ENCODE measurements around the gene MTCH1.

Gene MTCH1

GRCh38 chr6:37007340-37008043 is 21.5 kb upstream of the MTCH1 start:
- no peak for DNase-seq (ENCODE audit: insufficient read length, low spot score)
- peak; percentile 77 for FAIRE-seq
- TF ChIP-seq SPI1 (IDR thresholded peaks at IDR 0.05; ENCODE audit: low read depth, low read length) (peak; percentile 29; the same call in 1 of the 2 replicates), PAX5 (IDR thresholded peaks at IDR 0.05; ENCODE audit: insufficient read depth, low read length, severe bottlenecking) (no peak), TAF1 (IDR thresholded peaks at IDR 0.05; ENCODE audit: low read depth, low read length) (no peak)

- no peak for FAIRE-seq
Measured at GRCh38 chr6:37006793-37007339, 20.9 kb upstream of the MTCH1 start.

GRCh38 chr6:37005827-37006567 is 20.0 kb upstream of the MTCH1 start:
- FAIRE-seq, result peak; percentile 91
- no peak for TF ChIP-seq POU2F2 (IDR thresholded peaks at IDR 0.05; ENCODE audit: low read depth, low read length)
- no peak for TF ChIP-seq PAX5 (IDR thresholded peaks at IDR 0.05; ENCODE audit: insufficient read depth, low read length, severe bottlenecking)
- peak; percentile 33; the same call in 1 of the 2 replicates for TF ChIP-seq SPI1 (IDR thresholded peaks at IDR 0.05; ENCODE audit: low read depth, low read length)
- DNase-seq (ENCODE audit: insufficient read length, low spot score), result no peak

More at GRCh38 chr6:37006793-37007339, 20.9 kb upstream of the MTCH1 start:
- TF ChIP-seq TAF1 (IDR thresholded peaks at IDR 0.05; ENCODE audit: low read depth, low read length) (no peak), PAX5 (IDR thresholded peaks at IDR 0.05; ENCODE audit: insufficient read depth, low read length, severe bottlenecking) (no peak), SPI1 (IDR thresholded peaks at IDR 0.05; ENCODE audit: low read depth, low read length) (no peak), POU2F2 (IDR thresholded peaks at IDR 0.05; ENCODE audit: low read depth, low read length) (no peak), POLR2AphosphoS5 (IDR thresholded peaks at IDR 0.05; ENCODE audit: low read depth, low read length) (no peak), POLR2A (IDR thresholded peaks at IDR 0.05; ENCODE audit: low read depth, low read length) (no peak)
- no peak for DNase-seq (ENCODE audit: insufficient read length, low spot score)

GRCh38 chr6:37005061-37005810 is 19.2 kb upstream of the MTCH1 start, which contains the start of gene FGD2:
TSS of gene FGD2 (plus strand) at chr6:37005655. CDS start at chr6:37005818, 163 bp downstream.
- DNase-seq (ENCODE audit: insufficient read length, low spot score), result peak; percentile 86
- peak; percentile 79 for FAIRE-seq
- TF ChIP-seq PAX5 (IDR thresholded peaks at IDR 0.05; ENCODE audit: insufficient read depth, low read length, severe bottlenecking) (no peak), POU2F2 (IDR thresholded peaks at IDR 0.05; ENCODE audit: low read depth, low read length) (no peak), TAF1 (IDR thresholded peaks at IDR 0.05; ENCODE audit: low read depth, low read length) (0 out of 2 replicates have a peak, but pooled peaks have one; percentile 50), POLR2AphosphoS5 (IDR thresholded peaks at IDR 0.05; ENCODE audit: low read depth, low read length) (peak; percentile 51; the same call in 1 of the 2 replicates), SPI1 (IDR thresholded peaks at IDR 0.05; ENCODE audit: low read depth, low read length) (peak; percentile 100), POLR2A (IDR thresholded peaks at IDR 0.05; ENCODE audit: low read depth, low read length) (peak; percentile 38; the same call in 1 of the 2 replicates)

- FAIRE-seq, result peak; percentile 64
Measured at GRCh38 chr6:37004044-37004980, 18.3 kb upstream of the MTCH1 start.

GRCh38 chr6:36999751-37000125 is 13.7 kb upstream of the MTCH1 start:
- TF ChIP-seq SPI1 (IDR thresholded peaks at IDR 0.05; ENCODE audit: low read depth, low read length) (no peak), PAX5 (IDR thresholded peaks at IDR 0.05; ENCODE audit: insufficient read depth, low read length, severe bottlenecking) (no peak), TAF1 (IDR thresholded peaks at IDR 0.05; ENCODE audit: low read depth, low read length) (no peak), POLR2A (IDR thresholded peaks at IDR 0.05; ENCODE audit: low read depth, low read length) (no peak), POU2F2 (IDR thresholded peaks at IDR 0.05; ENCODE audit: low read depth, low read length) (no peak)
- no peak for FAIRE-seq
- no peak for DNase-seq (ENCODE audit: insufficient read length, low spot score)

More at GRCh38 chr6:37004044-37004980, 18.3 kb upstream of the MTCH1 start:
- DNase-seq (ENCODE audit: insufficient read length, low spot score), result no peak
- TF ChIP-seq PAX5 (IDR thresholded peaks at IDR 0.05; ENCODE audit: insufficient read depth, low read length, severe bottlenecking), result peak; percentile 65
- no peak for TF ChIP-seq TAF1 (IDR thresholded peaks at IDR 0.05; ENCODE audit: low read depth, low read length)

GRCh38 chr6:36999061-36999750 is 13.2 kb upstream of the MTCH1 start:
- DNase-seq (ENCODE audit: insufficient read length, low spot score) (no peak), FAIRE-seq (peak; percentile 45)
- TF ChIP-seq POLR2AphosphoS5 (IDR thresholded peaks at IDR 0.05; ENCODE audit: low read depth, low read length), result no peak
- TF ChIP-seq TAF1 (IDR thresholded peaks at IDR 0.05; ENCODE audit: low read depth, low read length), result no peak

GRCh38 chr6:36998723-36999038 is 12.7 kb upstream of the MTCH1 start:
- no peak for DNase-seq (ENCODE audit: insufficient read length, low spot score)
- no peak for FAIRE-seq
- TF ChIP-seq PAX5 (IDR thresholded peaks at IDR 0.05; ENCODE audit: insufficient read depth, low read length, severe bottlenecking) (no peak), SPI1 (IDR thresholded peaks at IDR 0.05; ENCODE audit: low read depth, low read length) (no peak), POLR2A (IDR thresholded peaks at IDR 0.05; ENCODE audit: low read depth, low read length) (no peak), TAF1 (IDR thresholded peaks at IDR 0.05; ENCODE audit: low read depth, low read length) (no peak), POU2F2 (IDR thresholded peaks at IDR 0.05; ENCODE audit: low read depth, low read length) (no peak), POLR2AphosphoS5 (IDR thresholded peaks at IDR 0.05; ENCODE audit: low read depth, low read length) (no peak)

All from GM12891 (cell line).